ENCODE results near the gene LIPK.

- TF ChIP-seq MAZ (IDR thresholded peaks at IDR 0.05; ENCODE audit: borderline replicate concordance, low read depth, low read length): no peak
- TF ChIP-seq MAZ (CRISPR knock-in tag; IDR thresholded peaks at IDR 0.05; ENCODE audit: low read depth): no peak
- no peak for TF ChIP-seq GTF3A (CRISPR knock-in tag; conservative IDR thresholded peaks at IDR 0.05)
- TF ChIP-seq, protein P1, sequence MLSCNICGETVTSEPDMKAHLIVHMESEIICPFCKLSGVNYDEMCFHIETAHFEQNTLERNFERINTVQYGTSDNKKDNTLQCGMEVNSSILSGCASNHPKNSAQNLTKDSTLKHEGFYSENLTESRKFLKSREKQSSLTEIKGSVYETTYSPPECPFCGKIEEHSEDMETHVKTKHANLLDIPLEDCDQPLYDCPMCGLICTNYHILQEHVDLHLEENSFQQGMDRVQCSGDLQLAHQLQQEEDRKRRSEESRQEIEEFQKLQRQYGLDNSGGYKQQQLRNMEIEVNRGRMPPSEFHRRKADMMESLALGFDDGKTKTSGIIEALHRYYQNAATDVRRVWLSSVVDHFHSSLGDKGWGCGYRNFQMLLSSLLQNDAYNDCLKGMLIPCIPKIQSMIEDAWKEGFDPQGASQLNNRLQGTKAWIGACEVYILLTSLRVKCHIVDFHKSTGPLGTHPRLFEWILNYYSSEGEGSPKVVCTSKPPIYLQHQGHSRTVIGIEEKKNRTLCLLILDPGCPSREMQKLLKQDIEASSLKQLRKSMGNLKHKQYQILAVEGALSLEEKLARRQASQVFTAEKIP (CRISPR knock-in tag; IDR thresholded peaks at IDR 0.05; ENCODE audit: borderline replicate concordance): no peak
- no peak for TF ChIP-seq FOXM1 (CRISPR knock-in tag; IDR thresholded peaks at IDR 0.05)
- no peak for TF ChIP-seq SAFB2 (CRISPR knock-in tag; IDR thresholded peaks at IDR 0.05; ENCODE audit: borderline replicate concordance, low read depth)
- TF ChIP-seq ZNF335 (CRISPR knock-in tag; IDR thresholded peaks at IDR 0.05): no peak
- TF ChIP-seq EHMT2 (IDR thresholded peaks at IDR 0.05; ENCODE audit: borderline replicate concordance, low read depth, low read length): no peak
Measured at GRCh38 chr10:88728107-88728763, 22.2 kb downstream of the LIPK start.

All from HepG2 (cell line).